Measurements from ENCODE around the gene CAB39L.

CAB39L gene

GRCh38 chr13:49262634-49263033, 181.2 kb downstream of the CAB39L start:
- Histone ChIP-seq H2AFZ (ENCODE audit: low read depth) (no peak overlapping the region), H3K4me2 (no peak overlapping the region), H3K27ac (no peak overlapping the region), H3K9ac (no peak overlapping the region), H3K4me3 (IDR thresholded peaks at IDR 0.05; ENCODE audit: insufficient read depth, low read depth, low read length) (no peak overlapping the region), H3K36me3 (ENCODE audit: insufficient read depth) (no peaks in the 10 kb centered on the region), H4K20me1 (ENCODE audit: insufficient read depth) (no peaks in the 10 kb centered on the region), H3K79me2 (ENCODE audit: insufficient read depth, low read depth) (no peaks in the 10 kb centered on the region), H3K4me1 (ENCODE audit: low read depth, poor library complexity, severe bottlenecking) (no peaks in the 10 kb centered on the region), H3K27me3 (ENCODE audit: insufficient read depth, low read depth) (no peaks in the 10 kb centered on the region)
- no peak for TF ChIP-seq CTCF (conservative IDR thresholded peaks at IDR 0.05; ENCODE audit: low read depth, low read length)

DNA sequence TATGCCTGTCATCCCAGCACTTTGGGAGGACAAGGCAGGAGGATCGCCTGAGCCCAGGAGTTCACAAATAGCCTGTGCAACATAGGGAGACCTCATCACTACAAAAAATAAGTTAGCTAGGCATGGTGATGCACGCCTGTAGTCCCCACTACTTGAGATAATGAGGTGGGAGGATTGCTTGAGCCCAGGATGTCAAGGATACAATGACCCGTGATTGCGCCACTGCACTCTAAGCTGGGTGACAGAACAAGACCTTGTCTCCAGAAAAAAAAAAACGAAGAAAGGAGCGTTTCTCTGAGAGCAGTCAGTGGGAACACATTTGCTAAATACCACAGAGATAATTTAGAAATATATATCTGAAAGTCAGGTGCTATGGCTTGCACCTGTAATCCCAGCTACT, 184.3 kb downstream of the CAB39L start:
- no peaks in the 10 kb centered on the region for H3K4me1 ChIP-seq (ENCODE audit: low read depth, poor library complexity, severe bottlenecking)
- H3K79me2 ChIP-seq (ENCODE audit: insufficient read depth, low read depth): no peaks in the 10 kb centered on the region
- no peaks in the 10 kb centered on the region for H3K27me3 ChIP-seq (ENCODE audit: insufficient read depth, low read depth)
- H4K20me1 ChIP-seq (ENCODE audit: insufficient read depth): no peaks in the 10 kb centered on the region
- no peak for TF ChIP-seq CTCF (conservative IDR thresholded peaks at IDR 0.05; ENCODE audit: low read depth, low read length)
- no peak overlapping the region for H3K9ac ChIP-seq
- H2AFZ ChIP-seq (ENCODE audit: low read depth): no peak overlapping the region
- H3K36me3 ChIP-seq (ENCODE audit: insufficient read depth): no peaks in the 10 kb centered on the region
- no peak overlapping the region for H3K27ac ChIP-seq
- H3K4me2 ChIP-seq: no peak overlapping the region
- no peak overlapping the region for H3K4me3 ChIP-seq (IDR thresholded peaks at IDR 0.05; ENCODE audit: insufficient read depth, low read depth, low read length)

Data from KMS-11 (cell line).